ENCODE data around the gene MYEF2. TPM values are rescaled to one million over a fixed set of nuclear protein-coding genes. Genes with fewer than 3 reads are reported as not detected.

MYEF2 gene
- total RNA-seq, 1 donor from 2014 or later, result 22.6 TPM

DNA sequence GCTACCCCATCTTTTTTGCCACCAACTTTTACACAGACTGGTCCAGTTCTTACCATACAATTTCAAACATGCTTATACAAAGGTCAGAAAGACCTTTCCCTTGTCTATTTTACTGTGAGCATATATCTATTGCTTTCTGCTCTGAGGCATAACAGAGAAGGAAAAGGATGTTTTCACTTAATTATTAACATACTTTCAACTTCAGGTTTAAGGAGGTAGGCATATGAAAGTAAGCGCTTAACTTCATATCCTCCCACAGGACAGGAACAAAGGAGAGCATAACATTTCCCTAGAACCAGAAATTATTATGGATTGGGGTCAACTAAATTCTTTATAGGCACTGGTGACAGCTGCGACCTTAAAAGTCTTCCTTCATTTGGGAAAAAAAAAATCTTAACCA, 1.1 kb downstream of the MYEF2 start:
- Histone ChIP-seq H3K4me3 (ENCODE audit: insufficient read depth, low read depth, low read length) (peak overlapping the region; percentile 71), H3K27me3 (ENCODE audit: insufficient read depth, low read length) (no peaks in the 10 kb centered on the region), H3K79me2 (ENCODE audit: insufficient read depth, low read length) (peaks cover 49% of the 10 kb centered on the region), H3K9ac (ENCODE audit: low read length) (peak overlapping the region; percentile 84), H3K27ac (ENCODE audit: low read depth, low read length) (peak overlapping the region; percentile 84), H3K4me1 (ENCODE audit: insufficient read depth, low read length) (no peaks in the 10 kb centered on the region), H3K4me2 (ENCODE audit: low read length) (peak overlapping the region; percentile 89), H4K20me1 (ENCODE audit: insufficient read depth, low read length) (no peaks in the 10 kb centered on the region), H3K36me3 (ENCODE audit: insufficient read depth, low read length) (no peaks in the 10 kb centered on the region), H2AFZ (ENCODE audit: low read depth, low read length) (peak overlapping the region; percentile 83), H3K9me3 (ENCODE audit: insufficient read depth, low read depth, low read length) (no peaks in the 10 kb centered on the region)
- Mint-ChIP-seq H3K4me3 (ENCODE audit: unreplicated experiment) (peak overlapping the region; percentile 96), H3K4me1 (ENCODE audit: low read depth, unreplicated experiment) (peaks cover 3% of the 10 kb centered on the region), H3K27ac (ENCODE audit: unreplicated experiment) (peak overlapping the region; percentile 94), H3K9me3 (ENCODE audit: unreplicated experiment) (no peaks in the 10 kb centered on the region), H3K36me3 (ENCODE audit: low read depth, unreplicated experiment) (no peaks in the 10 kb centered on the region), H3K27me3 (ENCODE audit: low read depth, unreplicated experiment) (no peaks in the 10 kb centered on the region)
- TF ChIP-seq EZH2 (IDR thresholded peaks at IDR 0.05; ENCODE audit: insufficient read depth, low read length), result no peak
- TF ChIP-seq, protein P1, sequence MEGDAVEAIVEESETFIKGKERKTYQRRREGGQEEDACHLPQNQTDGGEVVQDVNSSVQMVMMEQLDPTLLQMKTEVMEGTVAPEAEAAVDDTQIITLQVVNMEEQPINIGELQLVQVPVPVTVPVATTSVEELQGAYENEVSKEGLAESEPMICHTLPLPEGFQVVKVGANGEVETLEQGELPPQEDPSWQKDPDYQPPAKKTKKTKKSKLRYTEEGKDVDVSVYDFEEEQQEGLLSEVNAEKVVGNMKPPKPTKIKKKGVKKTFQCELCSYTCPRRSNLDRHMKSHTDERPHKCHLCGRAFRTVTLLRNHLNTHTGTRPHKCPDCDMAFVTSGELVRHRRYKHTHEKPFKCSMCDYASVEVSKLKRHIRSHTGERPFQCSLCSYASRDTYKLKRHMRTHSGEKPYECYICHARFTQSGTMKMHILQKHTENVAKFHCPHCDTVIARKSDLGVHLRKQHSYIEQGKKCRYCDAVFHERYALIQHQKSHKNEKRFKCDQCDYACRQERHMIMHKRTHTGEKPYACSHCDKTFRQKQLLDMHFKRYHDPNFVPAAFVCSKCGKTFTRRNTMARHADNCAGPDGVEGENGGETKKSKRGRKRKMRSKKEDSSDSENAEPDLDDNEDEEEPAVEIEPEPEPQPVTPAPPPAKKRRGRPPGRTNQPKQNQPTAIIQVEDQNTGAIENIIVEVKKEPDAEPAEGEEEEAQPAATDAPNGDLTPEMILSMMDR (IDR thresholded peaks at IDR 0.05; ENCODE audit: insufficient read depth, low read depth, low read length), result no peak
- no peak for DNase-seq (ENCODE audit: low read depth)
- FAIRE-seq, result peak; percentile 68

DNA sequence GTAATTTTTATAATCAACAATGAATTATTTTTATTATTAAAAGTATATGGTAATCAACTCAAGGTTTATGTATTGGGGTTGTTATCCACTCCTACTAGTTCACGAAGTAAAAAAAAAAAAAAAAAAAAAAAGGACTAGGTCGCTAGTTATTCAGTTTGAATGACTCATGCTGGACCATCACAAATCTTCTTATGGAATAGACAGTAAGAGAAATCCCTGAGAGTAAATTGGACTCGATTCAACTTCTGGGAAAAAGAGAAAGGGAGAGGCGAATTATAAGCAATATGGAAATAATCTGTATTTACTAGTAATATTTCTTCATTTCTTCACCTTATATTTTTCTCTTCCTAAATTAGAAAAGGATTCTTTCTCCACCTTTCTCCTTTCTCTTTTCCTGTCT, 2.0 kb downstream of the MYEF2 start:
- Histone ChIP-seq H3K27ac (ENCODE audit: low read depth, low read length) (no peak overlapping the region), H3K4me2 (ENCODE audit: low read length) (peak overlapping the region; percentile 89), H3K9ac (ENCODE audit: low read length) (no peak overlapping the region), H4K20me1 (ENCODE audit: insufficient read depth, low read length) (no peaks in the 10 kb centered on the region), H3K79me2 (ENCODE audit: insufficient read depth, low read length) (peaks cover 55% of the 10 kb centered on the region), H2AFZ (ENCODE audit: low read depth, low read length) (no peak overlapping the region), H3K4me1 (ENCODE audit: insufficient read depth, low read length) (no peaks in the 10 kb centered on the region), H3K9me3 (ENCODE audit: insufficient read depth, low read depth, low read length) (no peaks in the 10 kb centered on the region), H3K4me3 (ENCODE audit: insufficient read depth, low read depth, low read length) (no peak overlapping the region), H3K27me3 (ENCODE audit: insufficient read depth, low read length) (no peaks in the 10 kb centered on the region), H3K36me3 (ENCODE audit: insufficient read depth, low read length) (no peaks in the 10 kb centered on the region)
- Mint-ChIP-seq H3K27ac (ENCODE audit: unreplicated experiment) (no peak overlapping the region), H3K4me3 (ENCODE audit: unreplicated experiment) (no peak overlapping the region), H3K36me3 (ENCODE audit: low read depth, unreplicated experiment) (no peaks in the 10 kb centered on the region), H3K9me3 (ENCODE audit: unreplicated experiment) (no peaks in the 10 kb centered on the region), H3K4me1 (ENCODE audit: low read depth, unreplicated experiment) (peaks cover 3% of the 10 kb centered on the region), H3K27me3 (ENCODE audit: low read depth, unreplicated experiment) (no peaks in the 10 kb centered on the region)
- no peak for FAIRE-seq
- TF ChIP-seq, protein P1 (IDR thresholded peaks at IDR 0.05; ENCODE audit: insufficient read depth, low read depth, low read length), result no peak
- TF ChIP-seq EZH2 (IDR thresholded peaks at IDR 0.05; ENCODE audit: insufficient read depth, low read length), result no peak
- peak; percentile 38 for DNase-seq (ENCODE audit: low read depth)

DNA sequence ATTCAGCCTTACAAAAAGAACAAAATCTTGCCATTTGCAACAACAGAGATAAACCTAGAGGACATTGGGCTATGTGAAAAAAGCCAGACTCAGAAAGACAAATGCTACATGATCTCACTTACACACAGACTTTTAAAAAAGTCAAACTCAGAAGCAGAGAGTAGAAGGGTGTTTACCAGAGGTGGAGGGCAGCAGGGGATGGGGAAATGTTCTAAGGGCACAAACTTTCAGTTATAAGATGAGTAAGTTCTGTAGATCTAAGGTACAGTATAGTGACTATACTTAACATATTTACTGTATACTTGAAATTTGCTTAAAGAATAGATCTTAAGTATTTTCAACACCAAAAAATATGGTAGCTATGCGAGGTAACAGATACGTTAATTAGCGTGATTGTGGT, 3.0 kb downstream of the MYEF2 start:
- no peaks in the 10 kb centered on the region for H3K36me3 Mint-ChIP-seq (ENCODE audit: low read depth, unreplicated experiment)
- no peaks in the 10 kb centered on the region for H3K9me3 Mint-ChIP-seq (ENCODE audit: unreplicated experiment)
- H3K36me3 ChIP-seq (ENCODE audit: insufficient read depth, low read length), result no peaks in the 10 kb centered on the region
- no peaks in the 10 kb centered on the region for H3K4me1 ChIP-seq (ENCODE audit: insufficient read depth, low read length)
- H3K27me3 ChIP-seq (ENCODE audit: insufficient read depth, low read length), result no peaks in the 10 kb centered on the region
- H3K27ac ChIP-seq (ENCODE audit: low read depth, low read length), result no peak overlapping the region
- no peaks in the 10 kb centered on the region for H3K27me3 Mint-ChIP-seq (ENCODE audit: low read depth, unreplicated experiment)
- H3K27ac Mint-ChIP-seq (ENCODE audit: unreplicated experiment), result no peak overlapping the region
- no peak overlapping the region for H2AFZ ChIP-seq (ENCODE audit: low read depth, low read length)
- TF ChIP-seq, protein P1 (IDR thresholded peaks at IDR 0.05; ENCODE audit: insufficient read depth, low read depth, low read length), result no peak
- no peak for TF ChIP-seq EZH2 (IDR thresholded peaks at IDR 0.05; ENCODE audit: insufficient read depth, low read length)
- FAIRE-seq (no peak), DNase-seq (ENCODE audit: low read depth) (no peak)
- no peak overlapping the region for H3K4me2 ChIP-seq (ENCODE audit: low read length)
- H3K9ac ChIP-seq (ENCODE audit: low read length), result no peak overlapping the region
- peaks cover 62% of the 10 kb centered on the region for H3K79me2 ChIP-seq (ENCODE audit: insufficient read depth, low read length)
- H3K4me3 ChIP-seq (ENCODE audit: insufficient read depth, low read depth, low read length), result no peak overlapping the region
- no peaks in the 10 kb centered on the region for H3K9me3 ChIP-seq (ENCODE audit: insufficient read depth, low read depth, low read length)
- no peaks in the 10 kb centered on the region for H4K20me1 ChIP-seq (ENCODE audit: insufficient read depth, low read length)
- H3K4me1 Mint-ChIP-seq (ENCODE audit: low read depth, unreplicated experiment), result peaks cover 3% of the 10 kb centered on the region
- no peak overlapping the region for H3K4me3 Mint-ChIP-seq (ENCODE audit: unreplicated experiment)

Data from astrocyte (in vitro differentiated cells and primary cell).